Kidney epithelial cell (primary cell): Measurements from ENCODE around the gene SULT2B1. TPM values are rescaled to one million over a fixed set of nuclear protein-coding genes. Genes with fewer than 3 reads are reported as not detected.

Source experiments
- DNase-seq: peaks from one replicate; pipeline ENCODE4 v3.0.0-alpha.2; 2010; ENCODE audit warnings: low read depth
- H3K27me3 ChIP-seq: 2 replicates; pipeline ENCODE4 v1.6.0; 2011; ENCODE audit warnings: low read length; ENCODE audit not compliant: control insufficient read depth, insufficient read depth
- H3K36me3 ChIP-seq: 2 replicates; pipeline ENCODE4 v1.5.1; 2011; ENCODE audit warnings: low read length; ENCODE audit not compliant: control insufficient read depth, insufficient read depth
- H3K4me3 ChIP-seq: 2 replicates; pipeline ENCODE4 v1.5.1; 2011; ENCODE audit warnings: low read depth, mild to moderate bottlenecking, control low read depth, low read length
- CTCF ChIP-seq: IDR thresholded peaks from 2 replicates; pipeline ENCODE4 v1.5.1; 2011; ENCODE audit warnings: mild to moderate bottlenecking, moderate library complexity, low read length, control low read depth, inconsistent platforms; ENCODE audit not compliant: insufficient read depth, poor library complexity, severe bottlenecking
- total RNA-seq: library from RNA; depleted of rRNA; stranded (reverse); fragments of >200 nt; gene quantifications from 2 replicates; pipeline ENCODE4 v1.2.3, GENCODE V29; 2015

Gene SULT2B1
- total RNA-seq, 1 donor from 2014 or later = 0.50 TPM

GRCh38 chr19:48638831-48639381 lies 86.9 kb downstream of the SULT2B1 start:
- no peak for TF ChIP-seq CTCF
- peaks cover 3% of the 10 kb centered on the region for H3K27me3 ChIP-seq
- H3K4me3 ChIP-seq = no peak overlapping the region
- H3K36me3 ChIP-seq = no peaks in the 10 kb centered on the region
- DNase-seq = no peak

- DNase-seq = no peak
- peaks cover 3% of the 10 kb centered on the region for H3K27me3 ChIP-seq
- H3K4me3 ChIP-seq = no peak overlapping the region
- no peak for TF ChIP-seq CTCF
- no peaks in the 10 kb centered on the region for H3K36me3 ChIP-seq
Measured at GRCh38 chr19:48639483-48640375, 87.8 kb downstream of the SULT2B1 start.

DNA sequence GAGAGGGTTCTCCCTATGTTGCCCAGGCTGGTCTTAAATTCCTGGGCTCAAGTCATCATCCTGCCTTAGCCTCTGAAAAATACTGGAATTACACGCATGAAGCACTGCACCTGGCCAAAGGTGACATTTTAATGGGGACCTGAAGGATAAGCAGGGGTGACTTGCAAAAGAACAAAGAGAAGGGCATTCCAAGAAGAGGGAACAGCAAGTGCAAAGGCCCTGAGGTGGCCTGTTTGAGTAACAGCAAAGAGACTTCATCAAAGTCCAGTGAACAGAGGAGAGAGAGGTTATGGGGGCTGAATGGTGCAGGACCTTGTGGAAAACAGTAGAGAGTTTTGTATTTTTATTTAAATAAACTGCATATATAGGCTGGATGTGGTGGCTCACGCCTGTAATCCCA lies 89.9 kb downstream of the SULT2B1 start:
- H3K4me3 ChIP-seq = no peak overlapping the region
- DNase-seq = no peak
- H3K36me3 ChIP-seq = no peaks in the 10 kb centered on the region
- TF ChIP-seq CTCF = no peak
- H3K27me3 ChIP-seq = peaks cover 3% of the 10 kb centered on the region

GRCh38 chr19:48642862-48643261 lies 90.9 kb downstream of the SULT2B1 start:
- Histone ChIP-seq H3K4me3 (no peak overlapping the region), H3K27me3 (peaks cover 3% of the 10 kb centered on the region), H3K36me3 (no peaks in the 10 kb centered on the region)
- DNase-seq = no peak
- no peak for TF ChIP-seq CTCF

DNA sequence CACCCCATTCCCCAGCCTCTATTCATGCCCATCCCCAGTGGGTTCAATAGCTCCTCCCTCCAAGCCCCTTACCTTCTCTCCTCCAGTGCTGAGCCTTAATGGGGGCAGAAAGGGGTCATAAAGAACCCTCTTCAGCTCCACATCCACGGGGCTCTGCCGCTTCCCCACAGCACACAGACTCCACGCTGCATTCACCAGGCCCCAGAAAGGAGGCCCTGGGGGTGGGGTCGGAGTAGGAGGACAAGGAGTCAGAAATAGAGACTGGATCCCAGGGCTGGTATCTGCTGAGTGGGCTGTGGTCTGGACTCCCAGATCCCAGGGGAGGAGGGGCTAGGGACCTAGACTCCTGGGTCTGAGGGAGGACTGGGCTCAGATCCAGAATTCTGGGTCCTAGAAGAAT lies 92.4 kb downstream of the SULT2B1 start:
- no peak for DNase-seq
- no peak for TF ChIP-seq CTCF
- no peak overlapping the region for H3K4me3 ChIP-seq

More for the DNA sequence above, 92.4 kb downstream of the SULT2B1 start:
- Histone ChIP-seq H3K27me3 (peaks cover 2% of the 10 kb centered on the region), H3K36me3 (no peaks in the 10 kb centered on the region)
